ENCODE measurements around the gene PDSS2.
"Not testable (repeated sequence)": the region's sequence is repeated elsewhere in the genome, so short reads cannot be mapped to it uniquely, and the experiment has no call there.

Gene PDSS2

GRCh38 chr6:107459283-107460082 lies at the start of gene PDSS2:
PDSS2 (minus strand) TSS chr6:107459564; CDS start chr6:107459285, 279 bp downstream.
- peak; percentile 97 for DNase-seq (ENCODE audit: low read depth)

GRCh38 chr6:107506145-107506544 lies 46.8 kb upstream of the PDSS2 start:
- no peak for DNase-seq (ENCODE audit: low read depth)

- DNase-seq (ENCODE audit: low read depth) = no peak
These were observed 45.1 kb upstream of the PDSS2 start for GRCh38 chr6:107504270-107505026.

- DNase-seq (ENCODE audit: low read depth) = no peak
These were observed 37.7 kb upstream of the PDSS2 start for GRCh38 chr6:107496892-107497684.

- DNase-seq (ENCODE audit: low read depth) = no peak
These were observed 36.6 kb upstream of the PDSS2 start for GRCh38 chr6:107495971-107496370.

GRCh38 chr6:107495196-107495643 lies 35.9 kb upstream of the PDSS2 start:
- DNase-seq (ENCODE audit: low read depth) = no peak

- no peak for DNase-seq (ENCODE audit: low read depth)
These were observed 34.0 kb upstream of the PDSS2 start for GRCh38 chr6:107493158-107494057.

- DNase-seq (ENCODE audit: low read depth) = no peak
These were observed 32.6 kb upstream of the PDSS2 start for GRCh38 chr6:107491760-107492660.

- no peak for DNase-seq (ENCODE audit: low read depth)
These were observed 31.8 kb upstream of the PDSS2 start for GRCh38 chr6:107491138-107491609.

- DNase-seq (ENCODE audit: low read depth) = no peak
These were observed 31.3 kb upstream of the PDSS2 start for GRCh38 chr6:107490566-107491137.

GRCh38 chr6:107489636-107490565 lies 30.5 kb upstream of the PDSS2 start, which contains the start of gene SOBP:
SOBP (plus strand) TSS chr6:107490117; CDS start chr6:107490617, 500 bp downstream.
- no peak for DNase-seq (ENCODE audit: low read depth)

GRCh38 chr6:107488875-107489635 lies 29.7 kb upstream of the PDSS2 start:
- no peak for DNase-seq (ENCODE audit: low read depth)

- no peak for DNase-seq (ENCODE audit: low read depth)
These were observed 29.0 kb upstream of the PDSS2 start for GRCh38 chr6:107488174-107488874.

GRCh38 chr6:107485157-107485556 lies 25.8 kb upstream of the PDSS2 start:
- DNase-seq (ENCODE audit: low read depth) = no peak

- no peak for DNase-seq (ENCODE audit: low read depth)
These were observed 19.8 kb upstream of the PDSS2 start for GRCh38 chr6:107479089-107479690.

GRCh38 chr6:107475826-107476225 lies 16.5 kb upstream of the PDSS2 start:
- not testable (repeated sequence) for DNase-seq (ENCODE audit: low read depth)

GRCh38 chr6:107475360-107475759 lies 16.0 kb upstream of the PDSS2 start:
- not testable (repeated sequence) for DNase-seq (ENCODE audit: low read depth)
